D721Med (cell line): ENCODE results near the gene CCDC88B.

ENCODE experiments used
- DNase-seq: peaks from one replicate; pipeline ENCODE4 v3.0.0; 2011; ENCODE audit warnings: low spot score; ENCODE audit not compliant: insufficient read length
- FAIRE-seq: peaks from 2 replicates; lab custom pipeline; 2011; peaks lifted over from hg19 to GRCh38; lab: Jason Lieb, UNC
- CTCF ChIP-seq: IDR thresholded peaks from 2 replicates; pipeline ENCODE4 v1.5.1; 2012; ENCODE audit warnings: mild to moderate bottlenecking, control low read depth; ENCODE audit not compliant: insufficient read depth; ENCODE audit errors: missing control alignments

CCDC88B gene

GRCh38 chr11:64364435-64364834 is 24.4 kb downstream of the CCDC88B start:
- DNase-seq: no peak
- FAIRE-seq: no peak
- TF ChIP-seq CTCF: no peak

- no peak for TF ChIP-seq CTCF
- FAIRE-seq (no peak), DNase-seq (no peak)
Observed at GRCh38 chr11:64364911-64365310, 24.9 kb downstream of the CCDC88B start.

DNA sequence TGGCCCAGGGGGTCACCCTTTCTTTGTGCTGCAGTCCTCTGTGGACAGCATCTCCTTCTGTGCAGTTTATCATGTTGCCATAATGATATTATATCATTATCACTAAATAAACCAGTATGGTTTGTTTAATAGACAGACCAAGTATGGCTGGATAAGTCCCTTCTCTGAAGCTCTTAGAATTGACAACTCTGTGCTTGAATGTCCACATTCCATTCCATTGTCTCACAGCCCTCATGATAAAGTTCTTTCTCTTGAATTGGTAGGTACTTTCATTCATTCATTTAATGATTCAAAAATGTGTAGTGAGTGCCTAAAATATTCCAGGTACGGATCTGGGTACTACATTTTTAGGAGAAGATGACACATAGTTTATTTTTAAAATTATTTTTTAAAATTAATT is 26.7 kb downstream of the CCDC88B start:
- FAIRE-seq: no peak
- DNase-seq: no peak
- TF ChIP-seq CTCF: no peak

DNA sequence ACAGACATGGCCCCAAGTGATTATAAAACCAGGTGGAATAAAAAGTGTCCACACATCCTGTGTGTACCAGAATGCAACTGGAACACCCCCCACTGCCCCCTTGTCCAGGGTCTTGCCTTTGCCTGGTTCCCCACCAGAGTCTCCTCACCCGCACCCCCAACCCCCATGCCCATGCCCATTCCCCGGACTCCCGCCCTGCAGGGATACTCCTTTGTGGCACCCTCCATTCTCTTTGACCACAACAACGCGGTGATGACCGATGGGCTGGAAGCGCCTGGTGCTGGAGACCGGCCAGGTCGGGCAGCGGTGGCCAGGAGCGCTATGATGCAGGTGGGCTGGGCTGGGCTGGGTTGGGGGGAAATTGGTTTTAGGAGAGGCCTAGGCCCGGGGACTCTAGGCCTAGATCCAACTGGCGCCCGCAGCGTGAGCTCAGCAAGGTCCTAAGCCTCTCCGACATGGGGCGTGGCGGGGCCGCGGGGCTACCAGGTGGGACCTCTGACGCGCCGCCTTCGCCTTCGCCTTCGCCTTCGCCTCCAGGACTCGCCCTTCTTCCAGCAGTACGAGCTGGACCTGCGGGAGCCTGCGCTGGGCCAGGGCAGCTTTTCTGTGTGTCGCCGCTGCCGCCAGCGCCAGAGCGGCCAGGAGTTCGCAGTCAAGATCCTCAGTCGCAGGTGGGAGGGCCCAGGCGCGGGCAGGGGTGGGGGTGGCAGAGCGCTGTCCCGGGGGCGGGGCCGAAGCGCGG is 28.1 kb downstream of the CCDC88B start:
- DNase-seq (no peak), FAIRE-seq (no peak)
- TF ChIP-seq CTCF: no peak

DNA sequence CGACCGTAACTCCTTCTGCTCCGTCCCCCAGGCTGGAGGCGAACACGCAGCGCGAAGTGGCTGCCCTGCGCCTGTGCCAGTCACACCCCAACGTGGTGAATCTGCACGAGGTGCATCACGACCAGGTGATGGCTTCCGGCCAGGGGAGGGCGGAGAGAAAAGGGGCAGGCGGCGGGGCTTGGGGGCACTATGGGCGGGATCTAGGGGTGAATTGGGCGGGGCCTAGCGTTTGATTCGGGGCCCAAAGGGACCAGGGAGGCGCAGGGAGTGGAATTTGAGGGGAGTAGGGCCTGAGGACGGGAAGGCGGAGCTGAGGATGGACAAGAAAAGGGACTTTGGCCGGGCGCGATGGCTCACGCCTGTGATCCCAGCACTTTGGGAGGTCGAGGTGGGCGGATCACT is 28.7 kb downstream of the CCDC88B start:
- DNase-seq (no peak), FAIRE-seq (no peak)
- no peak for TF ChIP-seq CTCF

DNA sequence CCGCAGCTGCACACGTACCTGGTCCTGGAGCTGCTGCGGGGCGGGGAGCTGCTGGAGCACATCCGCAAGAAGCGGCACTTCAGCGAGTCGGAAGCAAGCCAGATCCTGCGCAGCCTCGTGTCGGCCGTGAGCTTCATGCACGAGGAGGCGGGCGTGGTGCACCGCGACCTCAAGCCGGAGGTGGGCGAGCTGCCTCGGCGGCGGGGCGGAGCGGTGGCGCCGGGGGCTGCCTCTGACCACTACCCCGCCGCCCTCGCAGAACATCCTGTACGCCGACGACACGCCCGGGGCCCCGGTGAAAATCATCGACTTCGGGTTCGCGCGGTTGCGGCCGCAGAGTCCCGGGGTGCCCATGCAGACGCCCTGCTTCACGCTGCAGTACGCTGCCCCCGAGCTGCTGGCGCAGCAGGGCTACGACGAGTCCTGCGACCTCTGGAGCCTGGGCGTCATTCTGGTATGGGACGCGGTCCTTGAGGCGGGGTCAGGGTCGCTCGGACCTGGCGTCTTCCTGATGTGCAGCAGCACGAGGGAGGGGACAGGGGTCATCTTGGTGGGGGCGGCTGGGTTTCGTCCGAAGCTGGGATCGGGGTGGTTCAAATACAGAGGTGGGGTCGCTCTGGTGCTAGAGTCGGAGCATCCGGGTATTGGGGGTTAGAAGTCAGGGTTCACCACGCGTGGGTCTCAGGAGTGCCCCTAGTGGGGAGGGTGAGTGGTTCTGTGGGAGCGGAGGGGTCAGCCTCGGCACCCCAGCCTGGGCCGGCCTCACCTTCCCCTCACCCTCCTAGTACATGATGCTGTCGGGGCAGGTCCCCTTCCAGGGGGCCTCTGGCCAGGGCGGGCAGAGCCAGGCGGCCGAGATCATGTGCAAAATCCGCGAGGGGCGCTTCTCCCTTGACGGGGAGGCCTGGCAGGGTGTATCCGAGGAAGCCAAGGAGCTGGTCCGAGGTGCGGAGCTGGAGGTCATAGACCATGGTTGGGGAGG is 29.7 kb downstream of the CCDC88B start:
- no peak for FAIRE-seq
- no peak for TF ChIP-seq CTCF
- DNase-seq: no peak

- no peak for DNase-seq
- TF ChIP-seq CTCF: no peak
- no peak for FAIRE-seq
Observed at GRCh38 chr11:64371201-64371600, 31.2 kb downstream of the CCDC88B start.
